Measurements from ENCODE around the gene ZDHHC14. TPM values are rescaled to one million over a fixed set of nuclear protein-coding genes. Genes with fewer than 3 reads are reported as not detected.

ZDHHC14 gene
- total RNA-seq, 4 donors from 2014 or later, result 6.2 to 20.6 (median 15.1) TPM

- WGBS, 2 donors, result 66 to 86% methylated on average over 4 of the region's 4 CpGs
- DNase-seq, result no peak
- Histone ChIP-seq H3K27ac (no peak overlapping the region), H3K4me3 (replicated peaks in 1 of 3) (no peak overlapping the region), H3K27me3 (no peaks in the 10 kb centered on the region), H3K4me1 (no peaks in the 10 kb centered on the region), H3K36me3 (no peaks in the 10 kb centered on the region), H3K9me3 (no peaks in the 10 kb centered on the region)
- TF ChIP-seq CTCF (IDR thresholded peaks at IDR 0.05) (no peak), POLR2A (IDR thresholded peaks at IDR 0.05) (no peak)
- intact Hi-C loops (cut with DNase I), result no loop called here
Measured at GRCh38 chr6:157530126-157530525, 149.1 kb downstream of the ZDHHC14 start.

GRCh38 chr6:157530724-157531168 lies 149.8 kb downstream of the ZDHHC14 start:
- no peak overlapping the region for H3K4me3 ChIP-seq (replicated peaks in 1 of 3)
- no peak for DNase-seq
- no peaks in the 10 kb centered on the region for H3K4me1 ChIP-seq
- intact Hi-C loops (cut with DNase I), result no loop called here
- H3K9me3 ChIP-seq, result no peaks in the 10 kb centered on the region
- TF ChIP-seq POLR2A (IDR thresholded peaks at IDR 0.05) (no peak), CTCF (IDR thresholded peaks at IDR 0.05) (no peak)
- H3K27me3 ChIP-seq, result no peaks in the 10 kb centered on the region
- no peak overlapping the region for H3K27ac ChIP-seq
- H3K36me3 ChIP-seq, result no peaks in the 10 kb centered on the region
- 88 to 90% methylated on average over 10 of the region's 10 CpGs for WGBS, 2 donors

GRCh38 chr6:157531169-157531985 lies 150.4 kb downstream of the ZDHHC14 start:
- Histone ChIP-seq H3K4me1 (no peaks in the 10 kb centered on the region), H3K27ac (no peak overlapping the region), H3K4me3 (replicated peaks in 1 of 3) (no peak overlapping the region), H3K27me3 (no peaks in the 10 kb centered on the region), H3K36me3 (no peaks in the 10 kb centered on the region), H3K9me3 (no peaks in the 10 kb centered on the region)
- TF ChIP-seq POLR2A (IDR thresholded peaks at IDR 0.05) (no peak), CTCF (IDR thresholded peaks at IDR 0.05) (no peak)
- no peak for DNase-seq
- 80 to 86% methylated on average over 25 of the region's 25 CpGs for WGBS, 2 donors
- intact Hi-C loops (cut with DNase I), result no loop called here

GRCh38 chr6:157531986-157532365 lies 151.0 kb downstream of the ZDHHC14 start:
- no peak for TF ChIP-seq POLR2A (IDR thresholded peaks at IDR 0.05)
- no peak for TF ChIP-seq CTCF (IDR thresholded peaks at IDR 0.05)
- Histone ChIP-seq H3K27me3 (no peaks in the 10 kb centered on the region), H3K4me3 (replicated peaks in 1 of 3) (no peak overlapping the region), H3K4me1 (no peaks in the 10 kb centered on the region), H3K27ac (no peak overlapping the region), H3K36me3 (no peaks in the 10 kb centered on the region), H3K9me3 (no peaks in the 10 kb centered on the region)
- 93 to 96% methylated on average over 1 to 3 of the region's 3 CpGs for WGBS, 2 donors
- no peak for DNase-seq
- intact Hi-C loops (cut with DNase I), result no loop called here

GRCh38 chr6:157533048-157533871 lies 152.3 kb downstream of the ZDHHC14 start:
- no peaks in the 10 kb centered on the region for H3K27me3 ChIP-seq
- no peak overlapping the region for H3K27ac ChIP-seq
- H3K9me3 ChIP-seq, result no peaks in the 10 kb centered on the region
- 78 to 80% methylated on average over 9 of the region's 9 CpGs for WGBS, 2 donors
- H3K4me3 ChIP-seq (replicated peaks in 1 of 3), result no peak overlapping the region
- no peaks in the 10 kb centered on the region for H3K36me3 ChIP-seq
- H3K4me1 ChIP-seq, result no peaks in the 10 kb centered on the region
- no peak for TF ChIP-seq POLR2A (IDR thresholded peaks at IDR 0.05)
- no peak for TF ChIP-seq CTCF (IDR thresholded peaks at IDR 0.05)
- intact Hi-C loops (cut with DNase I), result no loop called here
- DNase-seq, result no peak

Measured in thyroid gland (tissue), 4 donors.